GM18502 (cell line): ENCODE data around the gene TTBK1.

Experiments used
- ATAC-seq: cut with Tn5 transposase; IDR thresholded peaks from one replicate; pipeline ENCODE4 v1.9.1; 2021; ENCODE audit warnings: mild to moderate bottlenecking; ENCODE audit not compliant: unreplicated experiment, poor library complexity

The TTBK1 gene

DNA sequence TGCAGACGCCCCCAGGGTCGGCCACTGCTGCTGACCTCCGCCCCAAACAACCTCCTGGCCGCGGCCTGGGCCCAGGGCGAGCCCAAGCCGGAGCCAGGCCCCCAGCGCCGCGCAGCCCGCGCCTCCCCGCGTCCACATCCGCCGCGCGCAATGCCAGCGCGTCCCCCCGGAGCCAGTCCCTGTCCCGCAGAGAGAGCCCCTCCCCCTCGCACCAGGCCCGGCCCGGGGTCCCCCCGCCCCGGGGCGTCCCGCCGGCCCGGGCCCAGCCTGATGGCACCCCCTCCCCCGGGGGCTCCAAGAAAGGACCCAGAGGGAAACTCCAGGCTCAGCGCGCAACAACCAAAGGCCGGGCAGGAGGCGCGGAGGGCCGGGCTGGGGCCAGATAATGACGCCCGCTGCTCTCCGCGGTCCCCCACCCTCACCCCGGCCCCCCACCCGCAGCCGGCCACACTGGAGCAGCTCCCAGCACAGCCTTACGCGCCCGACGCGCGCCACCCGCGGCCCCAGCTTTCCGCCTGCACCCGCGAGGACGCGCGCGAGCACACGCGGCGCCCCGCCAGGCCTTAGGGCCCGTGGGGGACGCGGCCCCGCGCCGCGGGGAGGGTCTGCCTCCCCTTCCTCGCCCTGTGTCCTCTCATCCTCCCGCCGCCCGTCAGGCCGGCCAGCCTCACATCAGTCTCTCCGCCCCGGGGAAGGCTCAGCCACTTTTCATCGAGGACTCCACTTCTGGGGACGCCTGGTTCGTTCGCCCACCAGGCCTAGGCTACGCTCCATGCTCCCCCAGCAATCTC, 41.9 kb downstream of the TTBK1 start:
- no peak for ATAC-seq

GRCh38 chr6:43285832-43286231, 42.6 kb downstream of the TTBK1 start:
- no peak for ATAC-seq

- no peak for ATAC-seq
Measured at GRCh38 chr6:43286456-43286979, 43.2 kb downstream of the TTBK1 start.

DNA sequence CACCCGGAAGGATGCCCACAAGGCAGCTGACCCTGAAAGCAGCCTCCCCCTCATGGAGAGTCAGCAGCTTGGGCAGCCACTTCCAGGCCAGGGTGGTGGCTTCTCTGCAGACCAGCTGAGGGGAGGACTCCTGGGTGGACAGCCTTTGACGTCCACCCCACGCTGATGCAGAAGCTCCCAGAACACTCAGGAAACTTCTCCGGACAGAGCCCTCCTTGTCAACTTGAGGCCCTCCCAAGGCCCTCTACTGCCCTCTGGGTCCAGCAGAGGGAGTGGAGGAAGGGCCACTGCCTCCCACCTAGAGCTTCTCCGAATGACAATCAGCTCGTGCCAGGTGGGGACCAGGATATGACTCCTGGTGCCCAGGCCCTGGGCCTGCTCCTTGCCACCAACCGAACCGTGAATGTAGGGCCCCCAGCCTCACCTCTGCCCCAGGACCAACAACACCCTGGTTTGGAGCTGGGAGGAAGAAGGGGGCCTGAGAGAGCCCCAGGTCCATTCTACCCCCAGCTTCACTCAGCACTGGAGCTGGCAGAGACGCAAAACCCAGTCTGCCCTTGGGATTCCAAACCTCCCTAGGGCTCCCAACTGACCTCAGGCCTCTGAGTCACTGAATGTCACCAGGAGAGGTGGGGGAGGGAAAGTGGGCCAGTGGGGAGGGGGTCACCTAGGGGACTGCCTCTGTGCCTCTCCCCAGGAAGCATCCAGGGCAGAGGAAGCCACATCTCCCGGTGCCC, 43.9 kb downstream of the TTBK1 start:
- ATAC-seq = no peak

DNA sequence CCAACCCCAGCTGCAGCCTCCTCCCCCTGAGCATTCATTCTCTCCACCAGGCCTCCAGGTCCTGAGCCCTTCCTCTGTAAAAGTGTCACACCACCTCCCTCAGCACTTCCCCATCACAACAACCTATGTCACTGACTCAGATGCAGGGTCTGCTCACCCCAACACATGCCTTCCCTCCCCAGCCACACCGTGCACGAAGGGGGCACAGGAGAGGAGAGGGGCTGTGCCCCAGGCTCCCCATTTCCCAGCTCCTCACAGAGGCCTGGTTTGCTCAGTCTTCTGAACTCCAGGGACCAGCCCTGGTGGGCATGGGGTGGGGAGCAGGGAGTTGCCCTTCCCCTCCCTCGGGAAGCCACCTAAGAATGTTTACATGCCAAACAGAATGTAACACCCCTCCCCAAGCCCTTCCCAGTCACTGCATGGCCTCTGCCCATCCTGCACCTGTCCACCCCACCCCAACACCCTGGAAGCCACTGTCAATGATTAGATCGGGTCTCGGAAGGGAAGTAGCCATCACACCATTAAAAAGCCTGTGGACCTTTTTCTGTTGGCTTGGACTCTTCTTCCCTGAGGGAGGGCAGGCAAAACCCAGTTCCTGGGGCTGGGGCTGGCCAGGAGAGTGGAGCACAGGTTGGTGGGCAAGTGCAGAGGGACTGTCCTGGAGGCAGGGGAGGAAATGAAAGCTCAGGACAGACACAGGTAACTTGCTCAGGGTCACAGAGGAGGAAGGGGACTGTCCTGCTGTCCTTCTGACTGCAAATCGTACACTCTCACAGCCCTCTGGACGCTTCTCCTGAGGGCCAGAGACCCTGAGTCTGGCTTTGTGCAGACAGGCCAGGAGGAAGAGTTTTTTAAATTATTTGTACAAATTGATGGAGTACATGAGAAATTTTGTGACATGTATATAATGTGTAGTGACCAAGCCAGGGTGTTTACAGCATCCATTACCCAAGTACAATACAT, 44.7 kb downstream of the TTBK1 start:
- ATAC-seq = no peak

DNA sequence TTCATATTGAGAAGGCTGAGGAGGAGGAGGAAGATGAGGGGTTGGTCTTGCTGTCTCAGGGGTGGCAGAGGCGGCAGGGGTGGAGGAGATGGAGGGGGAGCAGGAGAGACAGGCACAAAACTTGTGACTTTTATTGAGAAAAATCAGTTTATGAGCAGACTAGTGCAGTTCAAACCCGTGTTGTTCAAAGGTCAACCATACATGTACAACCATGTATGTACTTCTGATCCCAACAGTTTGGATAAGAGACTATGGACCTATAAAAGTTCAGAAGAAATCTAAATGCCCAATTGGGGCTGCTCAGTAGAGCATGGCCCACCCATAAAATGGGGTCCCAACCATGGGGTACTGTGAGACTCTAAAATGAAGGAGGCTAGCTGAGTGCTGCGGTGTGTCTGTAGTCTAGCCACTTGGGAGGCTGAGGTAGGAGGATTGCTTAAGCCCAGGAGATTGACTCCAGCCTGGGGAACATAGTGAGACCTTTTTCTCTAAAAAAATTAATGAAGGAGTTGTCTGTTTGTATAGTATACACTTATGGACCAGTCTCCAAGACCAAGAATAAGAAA, 47.1 kb downstream of the TTBK1 start:
- ATAC-seq = no peak

DNA sequence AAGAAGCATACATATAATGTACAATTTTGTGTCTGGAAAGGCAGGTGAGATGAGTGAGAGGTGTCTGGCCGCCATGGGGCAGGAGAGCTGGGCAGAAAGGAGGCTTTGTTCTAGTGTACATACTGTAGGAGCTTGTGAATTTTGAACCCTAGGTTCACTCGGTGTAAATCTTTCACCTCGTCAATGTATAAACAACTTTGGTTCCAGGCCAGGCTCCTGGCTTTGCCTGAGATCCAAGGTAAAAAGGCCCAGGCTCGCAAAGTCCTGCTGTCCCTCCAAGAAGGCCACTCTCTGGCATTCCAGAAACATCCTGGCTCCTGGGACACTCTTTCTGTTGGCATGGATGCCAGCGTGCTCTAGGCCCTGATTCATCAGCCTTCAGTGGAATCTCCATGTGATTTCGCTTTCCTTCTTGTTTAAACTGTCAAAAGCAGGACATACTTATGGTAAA, 47.6 kb downstream of the TTBK1 start:
- no peak for ATAC-seq

GRCh38 chr6:43291708-43292107, 48.4 kb downstream of the TTBK1 start:
- ATAC-seq = no peak

DNA sequence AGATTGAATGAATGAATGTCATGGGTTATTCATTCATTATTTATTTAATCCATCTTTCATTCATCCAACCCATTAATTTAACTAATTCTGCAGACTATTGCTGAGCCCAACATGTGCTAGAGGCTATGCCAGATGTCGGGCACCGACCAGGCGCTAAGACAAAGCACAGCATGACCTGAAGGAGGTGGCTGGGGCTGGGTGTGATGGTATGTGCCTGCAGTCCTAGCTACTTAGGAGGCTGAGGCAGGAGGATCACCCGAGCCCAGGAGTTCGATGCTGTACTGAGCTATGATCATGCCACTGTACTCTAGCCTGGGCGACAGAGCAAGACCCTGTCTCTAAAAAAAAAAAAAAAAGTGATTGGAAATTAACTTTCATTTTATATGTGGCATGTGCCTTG, 49.1 kb downstream of the TTBK1 start:
- no peak for ATAC-seq

GRCh38 chr6:43292763-43293318, 49.6 kb downstream of the TTBK1 start:
- ATAC-seq = no peak

GRCh38 chr6:43293698-43294097, 50.4 kb downstream of the TTBK1 start:
- ATAC-seq = no peak

DNA sequence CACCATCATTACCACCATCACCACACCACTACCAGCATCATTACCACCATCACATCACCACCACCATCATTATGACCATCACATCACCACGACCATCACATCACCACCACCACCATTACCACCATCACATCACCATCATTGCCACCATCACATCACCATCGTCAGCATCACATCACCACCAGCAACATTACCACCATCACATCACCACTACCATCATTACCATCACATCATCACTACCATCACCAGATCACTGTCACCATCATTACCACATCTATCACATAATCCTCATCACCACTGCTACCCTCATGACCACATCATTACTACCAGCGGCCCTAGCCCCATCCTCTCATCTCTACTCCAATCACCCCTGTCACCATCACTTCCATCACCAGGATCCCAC, 51.3 kb downstream of the TTBK1 start:
- ATAC-seq = no peak

GRCh38 chr6:43295456-43295855, 52.2 kb downstream of the TTBK1 start:
- no peak for ATAC-seq

- no peak for ATAC-seq
Measured at GRCh38 chr6:43296780-43297497, 53.7 kb downstream of the TTBK1 start.

DNA sequence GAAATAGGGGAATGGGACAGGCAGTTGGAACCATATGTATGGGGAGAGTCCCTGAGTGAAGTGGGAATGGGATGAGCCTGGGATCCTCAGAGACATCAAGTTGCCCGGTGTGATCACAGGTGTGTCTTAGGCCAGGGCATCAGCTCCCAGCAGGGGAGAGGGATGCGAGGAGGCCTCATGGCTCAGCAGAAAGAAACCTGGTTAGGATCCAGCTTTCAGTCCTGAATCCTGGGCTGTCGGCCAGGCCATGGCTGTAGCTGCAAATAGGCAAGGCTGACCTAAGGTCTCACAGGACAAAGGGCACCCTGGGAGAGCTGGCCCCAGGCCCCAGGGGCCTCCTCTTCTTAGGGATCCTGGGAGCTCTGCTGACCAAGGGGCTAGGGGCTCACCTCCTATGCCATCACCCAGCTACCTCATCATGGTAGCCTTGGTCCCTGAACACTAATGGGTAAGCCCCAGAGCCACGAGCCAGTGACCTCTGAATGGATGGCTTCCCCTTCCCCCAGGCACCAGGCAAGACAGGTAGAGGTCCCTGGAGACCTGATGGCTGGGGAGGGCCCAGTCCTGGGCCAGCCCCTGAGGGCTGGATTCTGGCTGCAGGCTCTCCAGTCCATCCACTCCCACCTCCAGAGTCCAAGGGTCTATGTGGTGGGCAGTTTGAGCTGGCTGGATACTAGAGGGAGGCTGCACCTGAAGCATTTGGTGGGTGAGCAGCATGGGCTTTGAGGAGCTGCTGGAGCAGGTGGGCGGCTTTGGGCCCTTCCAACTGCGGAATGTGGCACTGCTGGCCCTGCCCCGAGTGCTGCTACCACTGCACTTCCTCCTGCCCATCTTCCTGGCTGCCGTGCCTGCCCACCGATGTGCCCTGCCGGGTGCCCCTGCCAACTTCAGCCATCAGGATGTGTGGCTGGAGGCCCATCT, 54.6 kb downstream of the TTBK1 start, which contains the start of gene SLC22A7:
Gene SLC22A7 (plus strand): TSS at position 617 of the 921 bp plus-strand sequence. CDS start 99 bp downstream, at position 716.
- no peak for ATAC-seq

DNA sequence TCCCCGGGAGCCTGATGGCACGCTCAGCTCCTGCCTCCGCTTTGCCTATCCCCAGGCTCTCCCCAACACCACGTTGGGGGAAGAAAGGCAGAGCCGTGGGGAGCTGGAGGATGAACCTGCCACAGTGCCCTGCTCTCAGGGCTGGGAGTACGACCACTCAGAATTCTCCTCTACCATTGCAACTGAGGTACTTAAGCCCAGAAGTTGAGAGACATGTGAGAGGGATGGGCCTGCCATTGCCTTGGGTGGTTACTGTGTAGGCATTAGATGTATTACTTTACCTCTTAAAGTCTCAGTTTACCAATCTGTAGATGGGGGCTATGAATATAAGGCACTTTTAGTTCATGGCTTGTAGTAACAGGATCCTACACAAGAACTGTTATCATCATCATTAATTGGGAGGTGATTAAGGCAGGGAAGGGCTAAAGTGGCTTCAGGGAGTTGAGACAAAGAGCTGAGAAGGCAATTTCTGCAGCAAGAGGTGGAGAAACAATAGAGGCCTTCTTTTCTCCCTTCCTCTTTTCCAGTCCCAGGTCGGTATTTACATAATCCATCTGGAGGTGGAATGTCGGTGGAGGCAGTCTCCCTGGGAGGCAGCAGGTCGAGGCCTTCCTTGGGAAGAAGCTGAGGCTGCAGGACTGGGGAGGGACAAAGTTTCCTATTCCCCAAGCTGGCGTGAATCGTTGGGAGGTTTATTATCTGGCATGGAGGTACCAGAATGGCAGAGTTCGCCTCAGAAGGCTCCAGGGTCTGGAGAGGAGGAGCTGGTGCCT, 55.5 kb downstream of the TTBK1 start:
- ATAC-seq = no peak
